H1 (cell line): ENCODE measurements around the gene SORCS3. TPM values are rescaled to one million over a fixed set of nuclear protein-coding genes. Genes with fewer than 3 reads are reported as not detected.
A peak's percentile ranks its signal among the peaks of the same experiment; 100 is the strongest.

ENCODE experiments used
- CTCF ChIA-PET: fragments of 300-600 bp; sonication (Branson Sonifier 250); formaldehyde crosslinking; loops from one replicate; lab custom pipeline; 2021; ENCODE audit not compliant: partially characterized antibody; lab: Charles Lee
- POLR2A ChIA-PET: fragments of 300-600 bp; sonication (Branson Sonifier 250); formaldehyde crosslinking; loops from one replicate; lab custom pipeline; 2021; ENCODE audit warnings: inconsistent platforms; ENCODE audit not compliant: partially characterized antibody; lab: Charles Lee
- DNase-seq, 2 experiments: peaks; one replicate each; pipeline versions ENCODE4 v3.0.0 to v3.0.0-alpha.2; 2010 to 2022; ENCODE audit warnings: low spot score in 2 of 2, low read depth in 1 of 2, mixed read lengths in 1 of 2
- FAIRE-seq: peaks from 2 replicates; lab custom pipeline; 2011; peaks lifted over from hg19 to GRCh38; lab: Jason Lieb, UNC
- H2AFZ ChIP-seq: 2 replicates; pipeline ENCODE4 v1.8.1; 2012; ENCODE audit warnings: low read length, inconsistent platforms
- H2AK5ac ChIP-seq: 2 replicates; pipeline ENCODE4 v1.6.1; 2013; ENCODE audit warnings: low read depth, low read length
- H2BK120ac ChIP-seq: replicated peaks from 2 replicates; pipeline ENCODE3; 2013; ENCODE audit warnings: low read depth, low read length, inconsistent platforms
- H2BK12ac ChIP-seq: 2 replicates; pipeline ENCODE4 v1.6.1; 2013; ENCODE audit warnings: low read depth, low read length
- H2BK15ac ChIP-seq: 2 replicates; pipeline ENCODE4 v1.6.1; 2013; ENCODE audit warnings: low read length
- H2BK20ac ChIP-seq: 2 replicates; pipeline ENCODE4 v1.6.1; 2013; ENCODE audit warnings: low read length
- H2BK5ac ChIP-seq: 2 replicates; pipeline ENCODE4 v1.6.1; 2013; ENCODE audit warnings: low read depth, low read length
- H3K14ac ChIP-seq: 2 replicates; pipeline ENCODE4 v1.6.1; 2013; ENCODE audit warnings: inconsistent platforms; ENCODE audit not compliant: insufficient read length
- H3K18ac ChIP-seq: 2 replicates; pipeline ENCODE4 v1.6.1; 2013; ENCODE audit warnings: low read length; ENCODE audit errors: extremely low read depth
- H3K23ac ChIP-seq: 2 replicates; pipeline ENCODE4 v1.6.1; 2013; ENCODE audit warnings: inconsistent platforms; ENCODE audit not compliant: insufficient read length
- H3K23me2 ChIP-seq: 2 replicates; pipeline ENCODE4 v1.6.1; 2013; ENCODE audit warnings: low read depth, low read length
- H3K27ac ChIP-seq: 2 replicates; pipeline ENCODE4 v1.6.1; 2011; ENCODE audit warnings: low read depth, low read length, inconsistent platforms
- H3K27me3 ChIP-seq, 4 experiments: replicated peaks in 1 of 4; 1 replicate in 1 of 4; 2 replicates in 3 of 4; pipeline versions ENCODE4 v1.6.1 to v1.8.1; 2011 to 2013; ENCODE audit warnings: low read length in 3 of 4, mild to moderate bottlenecking in 3 of 4, inconsistent platforms in 2 of 4, mixed read lengths in 2 of 4, moderate library complexity in 1 of 4; ENCODE audit not compliant: control insufficient read depth in 3 of 4, insufficient read depth in 3 of 4; ENCODE audit errors: extremely low read depth in 1 of 4
- H3K36me3 ChIP-seq, 4 experiments: 2 replicates each; pipeline versions ENCODE4 v1.6.1 to v1.8.1; 2011 to 2013; ENCODE audit warnings: mild to moderate bottlenecking in 4 of 4, low read length in 3 of 4, moderate library complexity in 2 of 4, control low read depth in 1 of 4, inconsistent platforms in 1 of 4; ENCODE audit not compliant: insufficient read depth in 4 of 4, control insufficient read depth in 2 of 4
- H3K4ac ChIP-seq: replicated peaks from 2 replicates; pipeline ENCODE3; 2013; ENCODE audit warnings: low read length, low read depth, mixed read lengths, inconsistent platforms; ENCODE audit not compliant: insufficient read length
- H3K4me1 ChIP-seq, 4 experiments: replicated peaks in 1 of 4; 1 replicate in 1 of 4; 2 replicates in 3 of 4; pipeline versions ENCODE4 v1.6.1 to v1.8.1; 2011 to 2013; ENCODE audit warnings: low read length in 3 of 4, inconsistent platforms in 2 of 4, mixed read lengths in 1 of 4; ENCODE audit not compliant: insufficient read depth in 4 of 4, control insufficient read depth in 3 of 4
- H3K4me2 ChIP-seq, 2 experiments: 2 replicates each; pipeline versions ENCODE4 v1.6.1 to v1.8.1; 2011 to 2013; ENCODE audit warnings: low read depth in 2 of 2, low read length in 2 of 2, control low read depth in 1 of 2, inconsistent platforms in 1 of 2, mild to moderate bottlenecking in 1 of 2; ENCODE audit not compliant: insufficient read depth in 1 of 2
- H3K4me3 ChIP-seq, 4 experiments: fragments of 200-600, 300-600 bp in 1 of 4; sonication (generic), shearing (Covaris generic), sonication (Bioruptor Twin) in 1 of 4; 2 replicates each; pipeline versions ENCODE4 v1.5.1 to v1.8.1; 2011 to 2016; ENCODE audit warnings: low read length in 4 of 4, low read depth in 3 of 4, control low read depth in 2 of 4, inconsistent platforms in 2 of 4, mild to moderate bottlenecking in 2 of 4, mixed read lengths in 1 of 4, moderate library complexity in 1 of 4; ENCODE audit not compliant: insufficient read depth in 2 of 4; ENCODE audit errors: extremely low read depth in 1 of 4
- H3K56ac ChIP-seq: replicated peaks from 2 replicates; pipeline ENCODE3; 2013; ENCODE audit warnings: low read depth, mild to moderate bottlenecking, mixed read lengths, low read length, inconsistent platforms; ENCODE audit not compliant: insufficient read length
- H3K79me1 ChIP-seq: 2 replicates; pipeline ENCODE4 v1.6.1; 2013; ENCODE audit warnings: low read depth, low read length, control low read depth
- H3K79me2 ChIP-seq, 2 experiments: 2 replicates each; pipeline versions ENCODE4 v1.6.1 to v1.8.1; 2012 to 2013; ENCODE audit warnings: low read length in 2 of 2, mild to moderate bottlenecking in 2 of 2, inconsistent platforms in 1 of 2; ENCODE audit not compliant: insufficient read depth in 2 of 2, control insufficient read depth in 1 of 2
- H3K9ac ChIP-seq, 4 experiments: replicated peaks in 1 of 4; 1 replicate in 1 of 4; 2 replicates in 3 of 4; pipeline versions ENCODE4 v1.6.1 to v1.8.1; 2011 to 2013; ENCODE audit warnings: low read depth in 3 of 4, low read length in 3 of 4, control low read depth in 2 of 4, mild to moderate bottlenecking in 2 of 4, moderate library complexity in 2 of 4, inconsistent platforms in 1 of 4; ENCODE audit errors: extremely low read depth in 1 of 4
- H3K9me3 ChIP-seq, 2 experiments: 2 replicates each; pipeline versions ENCODE4 v1.6.1 to v1.8.1; 2012 to 2013; ENCODE audit warnings: mild to moderate bottlenecking in 2 of 2, moderate library complexity in 2 of 2, control low read depth in 1 of 2, inconsistent platforms in 1 of 2, low read depth in 1 of 2, low read length in 1 of 2, mixed read lengths in 1 of 2; ENCODE audit not compliant: insufficient read depth in 2 of 2
- H4K20me1 ChIP-seq, 2 experiments: replicated peaks in 1 of 2; 2 replicates each; pipeline versions ENCODE3 to v1.8.1; 2011 to 2013; ENCODE audit warnings: inconsistent platforms in 2 of 2, low read length in 2 of 2, mild to moderate bottlenecking in 1 of 2; ENCODE audit not compliant: insufficient read depth in 2 of 2, control insufficient read depth in 1 of 2
- H4K5ac ChIP-seq: 2 replicates; pipeline ENCODE4 v1.6.1; 2013; ENCODE audit warnings: low read length, low read depth, mixed read lengths, inconsistent platforms; ENCODE audit not compliant: insufficient read length
- H4K8ac ChIP-seq: 2 replicates; pipeline ENCODE4 v1.8.0; 2013; ENCODE audit warnings: mild to moderate bottlenecking, moderate library complexity, low read length, inconsistent platforms; ENCODE audit not compliant: insufficient read depth; ENCODE audit errors: extremely low read depth
- H4K91ac ChIP-seq: replicated peaks from 2 replicates; pipeline ENCODE3; 2013; ENCODE audit warnings: low read length, mixed read lengths, inconsistent platforms; ENCODE audit not compliant: insufficient read length
- CTCF ChIP-seq, 3 experiments: IDR thresholded peaks; 1 replicate in 2 of 3; 2 replicates in 1 of 3; pipeline versions ENCODE4 v1.5.1 to v1.6.1; 2011; ENCODE audit warnings: low read length in 3 of 3, mild to moderate bottlenecking in 3 of 3, inconsistent platforms in 2 of 3, low read depth in 1 of 3, moderate library complexity in 1 of 3; ENCODE audit not compliant: insufficient read depth in 1 of 3; ENCODE audit errors: control extremely low read depth in 1 of 3
- RAD21 ChIP-seq, 2 experiments: IDR thresholded peaks in 1 of 2; conservative IDR thresholded peaks in 1 of 2; 2 replicates each; pipeline ENCODE4 v1.6.1; 2011; ENCODE audit warnings: low read depth in 2 of 2, low read length in 2 of 2, improper control_type of control experiment in 1 of 2, inconsistent platforms in 1 of 2, mild to moderate bottlenecking in 1 of 2, moderate library complexity in 1 of 2
- RBBP5 ChIP-seq: IDR thresholded peaks from 2 replicates; pipeline ENCODE4 v1.7.1; 2012; ENCODE audit warnings: low read depth, mild to moderate bottlenecking, inconsistent platforms, low read length, moderate library complexity, borderline replicate concordance
- WGBS, 2 experiments: shearing (Covaris generic) in 1 of 2; methylation state at CpG; one replicate each; pipeline versions ENCODE4 v1.1.6 to v1.1.7; 2013 to 2015; ENCODE audit warnings: low lambda C conversion rate in 2 of 2, mixed read lengths in 2 of 2, inconsistent platforms in 1 of 2, low coverage in 1 of 2, missing lambda C conversion rate in 1 of 2; ENCODE audit not compliant: insufficient replicate concordance in 2 of 2, insufficient coverage in 1 of 2, insufficient read length in 1 of 2; ENCODE audit errors: extremely low coverage in 1 of 2, missing lambda C conversion rate in 1 of 2; 5-methylcytosine and 5-hydroxymethylcytosine counted together
- polyA plus RNA-seq, 7 experiments: library from polyadenylated mRNA; depleted of rRNA in 3 of 7; stranded (reverse) in 5 of 7; unstranded in 2 of 7; fragments of >200 nt in 5 of 7; fragments of 200-250 nt in 2 of 7; gene quantifications; 1 replicate in 5 of 7; 2 replicates in 1 of 7; 4 replicates in 1 of 7; pipeline versions ENCODE4 v1.2.1 to v1.2.3, GENCODE V29; 2011 to 2013; ENCODE audit warnings: missing spikeins in 2 of 7, mixed read lengths in 2 of 7
- total RNA-seq: library from RNA; stranded (reverse); fragmentation: NEBNext Ultra II Directional; extraction: Animal tissue kit (Norgen Biotek cat#: 25700); gene quantifications from 2 replicates; pipeline ENCODE4 v1.2.1, GENCODE V29; 2021

SORCS3 gene
- total and polyA plus RNA-seq, 2 of the 8 experiments (the other 6 are each of a cell fraction or from before 2014, with no cell fraction given) = 0.26 to 0.88 TPM

GRCh38 chr10:104906112-104906511 lies 265.0 kb downstream of the SORCS3 start:
- Histone ChIP-seq H4K5ac (no peak overlapping the region), H4K91ac (no peak overlapping the region), H2BK15ac (no peak overlapping the region), H4K20me1 (no peaks in the 10 kb centered on the region), H2AFZ (no peak overlapping the region), H3K56ac (no peak overlapping the region), H3K4me1 (peaks cover 0 to 2% (median 0%) of the 10 kb centered on the region in 4 experiments; a peak in 1 of 7 replicates), H2BK5ac (no peak overlapping the region), H2BK120ac (no peak overlapping the region), H3K79me2 (no peaks in the 10 kb centered on the region), H2BK20ac (no peak overlapping the region), H3K9ac (no peak overlapping the region), H2BK12ac (no peak overlapping the region), H3K18ac (no peak overlapping the region), H2AK5ac (no peak overlapping the region), H3K36me3 (no peaks in the 10 kb centered on the region), H3K14ac (no peak overlapping the region), H3K23ac (no peak overlapping the region), H3K4ac (no peak overlapping the region), H3K4me3 (no peak overlapping the region), H3K79me1 (no peaks in the 10 kb centered on the region), H3K27ac (no peak overlapping the region), H3K9me3 (no peaks in the 10 kb centered on the region), H4K8ac (no peak overlapping the region), H3K27me3 (no peaks in the 10 kb centered on the region), H3K4me2 (no peak overlapping the region), H3K23me2 (no peaks in the 10 kb centered on the region; the same call in 1 of the 2 replicates)
- no peak for TF ChIP-seq RBBP5
- peak in 1 of 3 experiments; percentile 13; a peak in 1 of 4 replicates for TF ChIP-seq CTCF (IDR thresholded peaks at IDR 0.05; ENCODE audit: control extremely low read depth in 1 of 3, insufficient read depth in 1 of 3, low read depth in 1 of 3, low read length in 3 of 3)
- peak in 1 of 2 experiments; percentile 27; a peak in 2 of 4 replicates for TF ChIP-seq RAD21 (IDR thresholded peaks at IDR 0.05 in 1 of 2, conservative IDR thresholded peaks at IDR 0.05 in 1 of 2; ENCODE audit: low read depth in 2 of 2, low read length in 2 of 2)
- CTCF ChIA-PET = interaction anchor here (0.8 to 1.5 kb wide), 12 partner anchors 8 to 246 kb away, joined by 3 to 9 read pairs (median 4); no protein-coding TSS in a partner anchor
- POLR2A ChIA-PET = no interaction called here
- DNase-seq = no peak
- no peak for FAIRE-seq
- WGBS, 2 experiments = 93% methylated on average over 3 of the region's 3 CpGs; no CpG with 5 or more reads in 1 of the 2 experiments
